Measurements from ENCODE around the gene BEST3. TPM values are rescaled to one million over a fixed set of nuclear protein-coding genes. Genes with fewer than 3 reads are reported as not detected.

The BEST3 gene
- total RNA-seq, 4 donors from 2014 or later: 0.24 TPM; not detected in 3

DNA sequence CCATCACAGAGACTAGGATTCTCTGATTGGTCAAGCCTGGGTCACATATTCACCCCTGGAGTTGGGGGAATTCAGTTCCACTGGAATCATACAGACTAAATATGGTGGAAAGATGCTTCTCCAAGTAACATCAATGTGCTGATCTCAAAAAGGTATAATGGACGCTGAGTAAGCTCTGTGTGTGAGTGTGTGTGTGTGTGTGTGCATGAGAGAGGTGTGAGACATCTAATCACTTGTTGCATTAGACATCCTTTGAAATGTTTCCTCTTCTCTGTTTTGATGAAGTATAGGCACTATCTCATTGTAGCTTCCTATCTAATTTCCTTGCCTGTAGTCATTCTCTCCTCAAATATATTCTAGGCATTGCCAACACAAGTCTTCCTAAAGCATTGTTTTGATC is 34.5 kb upstream of the BEST3 start:
- H3K4me1 ChIP-seq: peaks cover 0 to 4% of the 10 kb centered on the region in 2 donors
- H3K27me3 ChIP-seq: no peaks in the 10 kb centered on the region
- intact Hi-C loops (cut with DNase I): loop anchor here (10.0 kb wide), 1 partner anchor 149 kb away; the partner anchor contains the start of gene CCT2
- no peak overlapping the region for H3K4me3 ChIP-seq (replicated peaks in 1 of 3)
- DNase-seq: no peak
- TF ChIP-seq, protein P1, sequence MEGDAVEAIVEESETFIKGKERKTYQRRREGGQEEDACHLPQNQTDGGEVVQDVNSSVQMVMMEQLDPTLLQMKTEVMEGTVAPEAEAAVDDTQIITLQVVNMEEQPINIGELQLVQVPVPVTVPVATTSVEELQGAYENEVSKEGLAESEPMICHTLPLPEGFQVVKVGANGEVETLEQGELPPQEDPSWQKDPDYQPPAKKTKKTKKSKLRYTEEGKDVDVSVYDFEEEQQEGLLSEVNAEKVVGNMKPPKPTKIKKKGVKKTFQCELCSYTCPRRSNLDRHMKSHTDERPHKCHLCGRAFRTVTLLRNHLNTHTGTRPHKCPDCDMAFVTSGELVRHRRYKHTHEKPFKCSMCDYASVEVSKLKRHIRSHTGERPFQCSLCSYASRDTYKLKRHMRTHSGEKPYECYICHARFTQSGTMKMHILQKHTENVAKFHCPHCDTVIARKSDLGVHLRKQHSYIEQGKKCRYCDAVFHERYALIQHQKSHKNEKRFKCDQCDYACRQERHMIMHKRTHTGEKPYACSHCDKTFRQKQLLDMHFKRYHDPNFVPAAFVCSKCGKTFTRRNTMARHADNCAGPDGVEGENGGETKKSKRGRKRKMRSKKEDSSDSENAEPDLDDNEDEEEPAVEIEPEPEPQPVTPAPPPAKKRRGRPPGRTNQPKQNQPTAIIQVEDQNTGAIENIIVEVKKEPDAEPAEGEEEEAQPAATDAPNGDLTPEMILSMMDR (IDR thresholded peaks at IDR 0.05): no peak
- TF ChIP-seq POLR2A (IDR thresholded peaks at IDR 0.05): no peak
- no peaks in the 10 kb centered on the region for H3K9me3 ChIP-seq
- no peak overlapping the region for H3K27ac ChIP-seq
- H3K36me3 ChIP-seq: no peaks in the 10 kb centered on the region
- 60 to 79% methylated on average over 1 of the region's 1 CpG for WGBS, 2 donors

DNA sequence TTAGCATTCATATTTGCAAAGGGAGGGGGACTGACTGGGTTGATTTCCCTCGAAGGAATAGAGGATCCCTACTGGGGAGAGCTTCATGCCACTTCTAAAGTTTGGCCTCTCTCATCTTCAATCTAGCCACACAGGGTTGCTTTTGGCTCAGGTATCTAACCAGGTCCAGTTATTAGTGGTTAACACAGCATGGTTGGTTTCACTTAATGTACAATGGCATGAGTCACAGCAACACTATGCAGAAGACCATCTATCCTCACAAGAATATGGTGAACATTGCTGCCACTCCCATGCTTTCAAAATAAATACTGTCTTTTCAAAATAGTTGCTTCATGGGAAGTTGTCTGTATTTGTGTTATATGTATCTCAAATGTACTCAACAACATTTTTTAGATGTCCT is 33.0 kb upstream of the BEST3 start:
- Histone ChIP-seq H3K4me3 (replicated peaks in 1 of 3) (no peak overlapping the region), H3K27ac (no peak overlapping the region), H3K4me1 (no peaks in the 10 kb centered on the region), H3K27me3 (no peaks in the 10 kb centered on the region), H3K9me3 (no peaks in the 10 kb centered on the region), H3K36me3 (no peaks in the 10 kb centered on the region)
- intact Hi-C loops (cut with DNase I): loop anchor here (10.0 kb wide), 1 partner anchor 147 kb away; the partner anchor contains the start of gene CCT2
- TF ChIP-seq, protein P1 (IDR thresholded peaks at IDR 0.05): no peak
- TF ChIP-seq POLR2A (IDR thresholded peaks at IDR 0.05): no peak
- 65 to 71% methylated on average over 1 of the region's 1 CpG for WGBS, 2 donors
- DNase-seq: no peak

- H3K4me3 ChIP-seq (replicated peaks in 1 of 3): no peak overlapping the region
- no peak overlapping the region for H3K27ac ChIP-seq
- no peaks in the 10 kb centered on the region for H3K9me3 ChIP-seq
- TF ChIP-seq POLR2A (IDR thresholded peaks at IDR 0.05): no peak
- TF ChIP-seq, protein P1 (IDR thresholded peaks at IDR 0.05): no peak
- intact Hi-C loops (cut with DNase I): no loop called here
- no peak for DNase-seq
- no peaks in the 10 kb centered on the region for H3K27me3 ChIP-seq
- 73 to 74% methylated on average over 4 of the region's 4 CpGs for WGBS, 2 donors
- no peaks in the 10 kb centered on the region for H3K4me1 ChIP-seq
- no peaks in the 10 kb centered on the region for H3K36me3 ChIP-seq
These were observed 27.8 kb upstream of the BEST3 start for GRCh38 chr12:69726922-69727321.

DNA sequence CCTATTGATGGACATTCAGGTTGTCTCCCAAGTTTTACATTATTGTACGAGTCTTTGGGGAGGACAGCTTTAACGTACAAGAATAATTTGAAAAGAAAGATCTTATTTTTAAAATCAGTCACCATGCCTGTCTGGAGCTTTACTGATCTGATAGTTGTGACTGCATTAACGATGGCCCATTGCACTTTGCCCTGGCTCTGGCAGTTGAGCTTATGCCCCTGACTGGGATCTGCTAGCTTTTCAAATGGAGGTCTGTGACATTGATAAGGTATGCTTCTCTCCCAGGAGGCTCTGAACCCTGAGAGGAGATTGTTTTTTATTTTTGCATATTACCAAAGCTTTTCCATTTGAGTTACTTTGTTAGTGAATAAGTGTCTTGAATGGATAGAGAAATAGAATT is 21.6 kb upstream of the BEST3 start:
- H3K27me3 ChIP-seq: no peaks in the 10 kb centered on the region
- no peaks in the 10 kb centered on the region for H3K36me3 ChIP-seq
- 74 to 82% methylated on average over 3 of the region's 3 CpGs for WGBS, 2 donors
- no peaks in the 10 kb centered on the region for H3K4me1 ChIP-seq
- no peak overlapping the region for H3K27ac ChIP-seq
- no peak for TF ChIP-seq POLR2A (IDR thresholded peaks at IDR 0.05)
- TF ChIP-seq, protein P1 (IDR thresholded peaks at IDR 0.05): no peak
- intact Hi-C loops (cut with DNase I): no loop called here
- DNase-seq: no peak
- H3K9me3 ChIP-seq: no peaks in the 10 kb centered on the region
- H3K4me3 ChIP-seq (replicated peaks in 1 of 3): no peak overlapping the region

DNA sequence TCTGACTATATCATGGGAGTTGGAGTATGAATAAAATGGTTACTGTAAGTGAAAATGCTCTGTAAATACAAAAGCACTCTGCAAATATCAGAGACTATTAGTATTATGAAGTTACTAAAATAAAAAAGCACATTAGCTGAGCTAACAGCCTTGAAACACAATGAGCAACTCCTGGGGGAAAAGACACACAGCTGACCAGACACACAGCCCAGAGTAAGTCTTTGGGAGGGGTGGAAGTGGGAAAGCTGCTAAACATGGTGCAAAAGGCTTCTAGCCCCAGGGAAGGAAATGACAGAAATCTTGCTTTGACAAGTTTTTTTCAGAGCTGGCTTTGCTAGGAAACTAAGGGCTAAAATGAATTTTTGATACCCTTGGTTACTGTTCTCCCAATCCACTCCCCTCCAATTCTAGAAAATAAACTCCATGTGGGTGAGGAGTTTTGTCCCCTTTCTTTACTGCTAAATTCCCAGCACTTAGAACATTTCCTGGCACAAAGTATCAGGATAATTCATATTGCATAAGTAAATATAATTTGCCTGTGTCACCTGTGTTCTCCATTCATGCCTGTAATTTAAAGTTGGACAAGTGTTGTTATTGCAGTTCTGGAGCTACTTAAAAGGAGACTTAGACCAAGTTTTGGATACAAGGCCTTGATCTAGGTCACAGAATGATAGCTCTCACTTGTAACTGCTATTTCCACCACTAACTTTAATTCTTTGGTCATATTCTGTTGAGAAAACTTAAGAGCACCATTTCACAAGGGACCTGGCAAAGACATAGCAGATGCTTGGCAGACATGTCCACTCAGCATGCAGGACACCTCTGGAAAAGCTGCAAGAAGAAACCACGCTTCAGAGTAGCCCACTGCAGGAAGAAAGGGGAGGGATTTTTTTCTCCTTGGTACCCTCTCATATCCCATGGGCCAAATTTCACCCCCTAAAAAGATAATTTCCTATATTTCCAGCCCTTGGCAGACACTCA is 20.5 kb upstream of the BEST3 start:
- no peak for DNase-seq
- intact Hi-C loops (cut with DNase I): no loop called here
- H3K4me1 ChIP-seq: no peaks in the 10 kb centered on the region
- no peaks in the 10 kb centered on the region for H3K36me3 ChIP-seq
- no peak overlapping the region for H3K4me3 ChIP-seq (replicated peaks in 1 of 3)
- no peaks in the 10 kb centered on the region for H3K9me3 ChIP-seq
- TF ChIP-seq POLR2A (IDR thresholded peaks at IDR 0.05): no peak
- TF ChIP-seq, protein P1 (IDR thresholded peaks at IDR 0.05): no peak
- no peaks in the 10 kb centered on the region for H3K27me3 ChIP-seq
- H3K27ac ChIP-seq: no peak overlapping the region
- 71 to 73% methylated on average over 1 of the region's 1 CpG for WGBS, 2 donors
